Fibroblast of skin of right quadriceps (primary cell): Measurements from ENCODE around the gene BTLA.
A peak's percentile ranks its signal among the peaks of the same experiment; 100 is the strongest.
"Not testable (repeated sequence)": the region's sequence is repeated elsewhere in the genome, so short reads cannot be mapped to it uniquely, and the experiment has no call there.

Experiments used
- DNase-seq: peaks from one replicate; pipeline ENCODE4 v3.0.0-alpha.2; 2013

Gene BTLA

DNA sequence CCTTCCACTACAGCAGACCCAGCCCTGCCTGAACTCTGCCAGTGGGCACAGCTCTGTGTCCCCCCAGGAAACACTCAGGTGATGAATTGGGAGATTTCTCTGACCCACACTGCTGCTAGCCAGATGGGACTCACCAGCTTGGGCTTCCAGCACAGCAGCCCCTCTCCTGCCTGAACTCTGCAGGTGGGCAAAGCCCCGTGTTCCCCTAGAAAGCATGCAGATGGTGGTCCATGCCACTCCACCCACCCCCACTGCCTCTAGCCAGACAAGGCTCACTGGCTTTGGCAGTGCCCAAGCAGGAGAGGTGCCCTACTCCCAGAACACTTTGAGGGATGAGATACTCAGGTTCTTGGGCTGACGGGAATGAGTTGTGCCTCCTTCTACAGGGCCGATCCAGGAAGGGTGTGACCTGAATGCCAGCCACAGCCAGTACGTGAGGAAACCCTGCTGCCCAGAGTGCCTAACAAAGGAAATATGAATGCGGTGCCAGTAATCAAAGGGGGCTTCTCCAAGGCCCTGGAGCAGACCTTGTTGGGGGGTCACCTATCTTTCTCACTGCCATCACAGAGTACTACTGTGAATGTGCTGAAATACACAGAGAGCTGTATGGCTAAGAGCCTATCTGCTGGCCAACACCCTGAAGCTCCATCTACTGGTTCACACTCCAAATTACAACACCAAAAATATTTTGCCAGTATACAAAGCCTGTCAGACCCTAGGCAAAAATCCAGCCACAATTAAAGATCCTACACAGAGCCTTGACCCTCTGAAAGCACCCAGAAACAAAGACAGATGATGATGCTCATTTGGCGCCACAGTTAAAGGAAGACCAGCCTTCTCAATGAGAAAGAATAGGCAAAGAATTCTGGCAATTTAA is 61.9 kb downstream of the BTLA start:
- DNase-seq: peak; percentile 42

GRCh38 chr3:112429960-112430359 is 69.3 kb downstream of the BTLA start:
- no peak for DNase-seq

- DNase-seq: no peak
Observed at GRCh38 chr3:112427123-112427522, 72.1 kb downstream of the BTLA start.

- DNase-seq: no peak
Observed at GRCh38 chr3:112425858-112426750, 73.2 kb downstream of the BTLA start.

DNA sequence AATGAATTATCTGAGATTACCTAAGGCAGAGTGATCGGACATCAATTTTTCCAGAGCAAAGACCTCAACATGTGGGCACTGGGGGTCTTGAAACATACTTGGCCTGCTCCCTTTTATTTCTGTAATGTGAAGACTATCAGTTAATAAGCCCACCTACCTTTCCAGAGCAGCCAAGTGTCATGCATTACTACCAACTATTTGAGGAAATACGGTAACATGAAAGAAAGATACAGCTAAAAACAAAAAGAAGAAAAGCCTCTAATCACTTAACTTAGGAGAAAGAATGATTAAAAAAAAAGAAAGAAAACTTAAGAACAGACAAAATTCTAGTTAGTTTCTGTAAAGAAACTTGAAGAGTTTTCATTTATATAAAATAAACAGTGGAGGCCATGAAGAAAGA is 73.9 kb downstream of the BTLA start:
- DNase-seq: no peak

- no peak for DNase-seq
Observed at GRCh38 chr3:112424394-112424793, 74.9 kb downstream of the BTLA start.

GRCh38 chr3:112422921-112423320 is 76.4 kb downstream of the BTLA start:
- not testable (repeated sequence) for DNase-seq

- not testable (repeated sequence) for DNase-seq
Observed at GRCh38 chr3:112418526-112418925, 80.7 kb downstream of the BTLA start.

DNA sequence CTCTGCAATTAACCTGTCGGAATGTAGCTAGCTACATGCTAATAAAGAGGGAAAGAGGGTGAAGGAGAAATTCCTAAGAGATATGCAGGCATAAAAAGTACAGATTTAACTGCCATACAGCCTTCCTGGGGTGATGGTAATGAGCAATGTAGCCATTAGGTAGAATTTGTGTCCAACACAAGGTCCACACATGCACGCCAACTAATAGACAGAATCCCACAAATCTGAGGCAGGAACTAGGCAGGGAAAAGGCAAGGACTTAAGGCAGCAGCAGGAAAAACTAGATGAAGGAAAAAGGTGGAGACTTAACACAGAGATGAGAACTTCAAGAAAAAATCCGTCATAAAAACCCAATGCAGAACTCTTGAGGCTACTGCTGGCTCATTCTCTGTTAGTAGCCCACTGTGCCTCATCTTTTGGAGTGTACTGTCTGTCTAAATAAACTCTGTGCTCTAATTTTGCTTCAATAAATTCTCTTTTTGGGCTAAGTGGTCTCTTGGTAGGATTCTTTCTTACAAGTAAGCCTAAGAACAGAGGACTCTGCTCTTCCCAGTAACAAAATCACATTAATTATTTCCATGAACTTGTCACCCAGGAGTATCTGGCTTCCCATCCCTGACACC is 81.5 kb downstream of the BTLA start:
- no peak for DNase-seq

- DNase-seq: no peak
Observed at GRCh38 chr3:112416391-112417212, 82.7 kb downstream of the BTLA start.

GRCh38 chr3:112415390-112415789 is 83.9 kb downstream of the BTLA start:
- DNase-seq: no peak
